ENCODE data around the gene L3MBTL4.

GRCh38 chr18:6145645-6146306, 268.9 kb downstream of the L3MBTL4 start:
- TF ChIP-seq CTCF (IDR thresholded peaks at IDR 0.05) (no peak), POLR2A (IDR thresholded peaks at IDR 0.05) (no peak)

Measured in adrenal gland (tissue), 5 donors.